Iris pigment epithelial cell (primary cell): ENCODE data around the gene BBOX1.
A peak's percentile ranks its signal among the peaks of the same experiment; 100 is the strongest.

Experiments used
- DNase-seq: peaks from one replicate; pipeline ENCODE4 v3.0.0-alpha.2; 2011; ENCODE audit warnings: low read depth

Gene BBOX1, protein sequence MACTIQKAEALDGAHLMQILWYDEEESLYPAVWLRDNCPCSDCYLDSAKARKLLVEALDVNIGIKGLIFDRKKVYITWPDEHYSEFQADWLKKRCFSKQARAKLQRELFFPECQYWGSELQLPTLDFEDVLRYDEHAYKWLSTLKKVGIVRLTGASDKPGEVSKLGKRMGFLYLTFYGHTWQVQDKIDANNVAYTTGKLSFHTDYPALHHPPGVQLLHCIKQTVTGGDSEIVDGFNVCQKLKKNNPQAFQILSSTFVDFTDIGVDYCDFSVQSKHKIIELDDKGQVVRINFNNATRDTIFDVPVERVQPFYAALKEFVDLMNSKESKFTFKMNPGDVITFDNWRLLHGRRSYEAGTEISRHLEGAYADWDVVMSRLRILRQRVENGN

DNA sequence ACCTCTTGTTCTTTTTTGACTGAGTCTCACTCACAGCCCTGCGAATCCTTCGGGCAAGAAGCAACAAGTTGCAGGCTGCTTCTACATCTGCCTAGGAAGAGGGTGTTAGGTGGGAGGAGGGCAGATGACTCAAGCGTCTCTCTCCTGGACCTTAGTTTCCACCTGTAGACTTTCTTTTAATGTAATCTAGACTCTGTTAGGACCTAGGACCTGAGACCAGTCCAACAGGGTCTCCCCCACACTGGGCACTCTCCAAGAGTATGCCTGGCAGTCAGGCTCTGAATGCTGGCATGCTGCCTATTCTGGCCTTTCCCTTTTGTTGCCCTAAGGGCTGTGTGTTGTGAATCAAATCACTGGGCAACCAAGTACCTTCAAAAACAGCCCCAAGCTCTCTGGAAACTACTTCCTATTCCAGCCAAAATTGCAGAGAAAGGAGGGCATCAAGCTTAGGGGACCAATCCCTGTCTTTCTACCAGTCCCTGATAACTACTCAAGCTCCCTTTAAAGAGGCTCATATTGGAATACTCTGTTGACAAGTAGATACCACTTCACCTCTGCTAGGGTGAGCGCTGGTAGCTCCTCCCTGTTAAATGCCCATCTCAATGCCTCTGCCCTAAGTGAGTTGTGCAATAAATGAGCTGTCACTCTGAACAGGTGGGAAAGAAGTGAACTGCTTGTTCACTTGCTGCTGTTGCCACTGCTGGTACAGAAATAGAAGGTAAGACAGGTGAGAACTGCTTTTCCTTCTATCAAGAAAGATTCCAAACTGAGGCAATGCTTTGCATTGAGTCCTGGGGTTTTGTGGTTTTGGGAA is at the start of gene BBOX1:
TSS of gene BBOX1 (plus strand) at position 514 of the 814 bp plus-strand sequence. CDS start 14,616 bp downstream, outside the sequence.
- DNase-seq: no peak

- DNase-seq: peak; percentile 97
These were observed 48.5 kb upstream of the BBOX1 start for GRCh38 chr11:26992031-26992541.

DNA sequence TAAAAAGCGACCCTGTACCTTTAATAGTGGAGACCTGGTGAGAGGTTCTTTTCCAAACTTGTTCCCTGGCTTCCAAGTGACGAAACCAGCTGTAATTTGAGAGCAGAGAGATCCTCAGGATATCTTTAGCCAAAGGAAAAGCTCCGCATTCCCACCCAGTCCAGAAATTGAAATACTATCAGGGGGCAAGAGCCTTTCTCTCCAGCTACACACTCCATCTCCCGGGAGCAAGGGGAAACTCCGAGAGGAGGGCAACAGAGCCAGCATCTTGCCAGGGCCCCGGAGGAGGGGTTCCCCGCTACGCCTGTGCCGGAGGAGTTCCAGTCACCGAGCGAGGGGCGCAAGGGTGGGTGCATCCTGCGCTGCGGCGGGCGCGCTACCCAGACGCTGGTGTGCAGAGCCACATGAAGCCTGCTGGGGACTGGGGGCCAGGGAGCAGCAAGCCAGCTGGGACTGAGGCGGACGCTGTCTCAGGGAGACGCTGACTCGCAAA is 46.6 kb upstream of the BBOX1 start, which contains the start of gene FIBIN:
TSS of gene FIBIN (plus strand) at position 148 of the 493 bp plus-strand sequence. CDS start 415 bp downstream, outside the sequence.
- peak; percentile 90 for DNase-seq

- DNase-seq: peak; percentile 65
These were observed 46.0 kb upstream of the BBOX1 start for GRCh38 chr11:26994631-26995095.

- DNase-seq: peak; percentile 31
These were observed 44.7 kb upstream of the BBOX1 start for GRCh38 chr11:26995701-26996460.

GRCh38 chr11:26997378-26997777 is 43.2 kb upstream of the BBOX1 start:
- DNase-seq: peak; percentile 50

DNA sequence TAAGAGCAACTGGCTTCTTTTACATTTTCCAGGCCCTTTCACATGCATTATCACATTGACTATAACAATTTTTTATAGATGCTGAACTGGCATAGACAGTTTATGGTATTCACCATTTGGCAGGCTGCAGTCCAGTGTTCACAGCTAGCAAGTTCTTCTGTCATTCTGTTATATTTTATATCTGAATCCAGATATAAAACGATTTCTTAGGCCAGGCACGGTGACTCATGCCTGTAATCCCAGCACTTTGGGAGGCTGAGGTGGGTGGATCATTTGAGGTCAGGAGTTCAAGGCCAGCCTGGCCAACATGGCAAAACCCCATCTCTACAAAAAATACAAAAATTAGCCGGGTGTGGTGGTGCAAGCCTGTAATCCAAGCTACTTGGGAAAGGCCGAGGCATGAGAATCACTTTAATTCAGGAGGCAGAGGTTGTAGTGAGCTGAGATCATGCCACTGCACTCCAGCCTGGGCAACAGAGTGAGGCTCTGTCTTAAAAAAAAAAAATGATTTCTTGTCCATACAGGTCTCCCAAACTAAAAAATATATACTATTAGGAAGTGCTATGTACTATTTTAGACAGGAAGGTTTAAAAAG is 39.4 kb upstream of the BBOX1 start:
- DNase-seq: peak; percentile 60

DNA sequence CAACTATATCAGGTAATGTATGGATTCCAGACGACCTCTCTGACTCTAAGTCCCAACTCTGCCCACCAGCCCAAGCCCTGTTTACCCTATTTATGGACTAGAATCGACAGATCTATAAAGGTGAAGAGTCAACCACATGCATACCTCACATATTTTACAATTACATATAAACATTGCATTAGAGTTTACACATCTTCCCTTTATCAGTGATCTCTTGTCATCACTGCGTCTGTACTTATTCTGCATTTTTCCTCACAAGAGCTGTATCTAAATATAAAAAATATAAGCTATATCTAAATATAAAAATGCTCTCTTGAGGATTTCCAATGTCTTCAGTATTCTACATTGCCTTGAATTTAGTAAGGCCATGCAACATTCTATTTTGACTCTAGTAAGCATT is 38.2 kb upstream of the BBOX1 start:
- DNase-seq: peak; percentile 29

GRCh38 chr11:27002838-27003237 is 37.8 kb upstream of the BBOX1 start:
- DNase-seq: no peak

- no peak for DNase-seq
These were observed 36.5 kb upstream of the BBOX1 start for GRCh38 chr11:27004103-27004502.

DNA sequence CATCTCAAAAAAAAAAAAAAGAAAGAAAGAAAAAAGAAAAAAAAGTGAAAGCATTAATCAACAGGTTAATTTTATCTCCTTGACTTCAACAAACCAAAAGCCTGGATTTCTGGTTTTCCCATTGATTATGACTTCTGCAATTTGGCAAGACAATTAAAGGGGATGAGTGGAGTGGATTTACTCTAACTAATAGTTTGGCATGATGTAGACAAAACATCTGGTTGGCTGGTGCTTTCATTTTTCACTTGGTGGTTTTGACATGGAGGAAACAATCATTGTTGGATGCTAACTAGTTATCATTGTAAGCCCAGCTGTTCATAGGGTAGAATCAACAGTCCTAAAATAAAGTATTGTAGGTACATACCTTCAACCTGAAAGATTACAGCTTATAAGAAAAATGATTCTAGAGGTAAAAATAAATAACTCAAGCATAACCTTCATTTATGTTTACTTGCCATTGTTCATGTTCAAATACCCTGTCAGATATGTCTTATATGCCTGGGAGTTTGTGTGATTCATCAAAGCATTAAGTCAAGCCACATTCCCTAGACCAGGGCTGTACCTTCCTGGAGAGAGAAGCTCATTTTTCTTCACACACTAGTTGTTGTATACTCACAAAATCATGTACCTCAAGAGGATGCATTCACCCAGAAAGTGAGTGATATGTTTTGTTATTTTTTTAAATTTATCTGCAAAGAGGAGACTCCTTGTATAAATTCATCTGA is 31.6 kb upstream of the BBOX1 start:
- DNase-seq: peak; percentile 55

DNA sequence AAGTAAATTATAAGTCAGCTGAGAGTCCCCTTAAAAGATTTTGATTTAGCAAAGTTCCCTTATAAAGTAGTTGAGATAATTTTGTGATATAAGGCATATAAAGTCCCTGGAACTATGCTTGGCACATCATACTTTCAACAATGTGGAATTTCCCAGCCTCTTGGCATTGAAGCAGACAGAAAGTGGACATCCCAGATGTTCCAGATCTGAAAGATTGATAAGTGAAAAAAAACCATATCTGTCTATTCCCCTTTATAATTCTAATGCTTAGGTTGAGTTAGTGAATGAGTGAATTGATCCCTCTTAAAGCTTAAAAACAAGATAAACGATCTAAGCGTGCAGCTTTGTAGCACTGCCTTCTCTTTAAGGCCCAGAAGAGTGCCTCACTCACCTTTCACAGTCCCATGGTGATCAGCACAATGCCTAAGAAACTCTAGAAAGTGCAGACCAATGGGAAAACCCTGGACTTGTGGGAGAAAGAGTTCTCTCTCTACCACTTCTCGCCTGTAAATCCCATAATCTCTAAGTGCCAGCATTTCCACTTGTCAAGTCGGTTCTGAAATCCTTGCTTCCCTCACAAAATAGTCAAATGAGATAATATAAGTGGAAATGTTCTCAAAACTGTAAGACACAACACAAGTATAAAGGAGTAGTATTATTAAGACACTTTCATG is 28.9 kb upstream of the BBOX1 start:
- peak; percentile 19 for DNase-seq

DNA sequence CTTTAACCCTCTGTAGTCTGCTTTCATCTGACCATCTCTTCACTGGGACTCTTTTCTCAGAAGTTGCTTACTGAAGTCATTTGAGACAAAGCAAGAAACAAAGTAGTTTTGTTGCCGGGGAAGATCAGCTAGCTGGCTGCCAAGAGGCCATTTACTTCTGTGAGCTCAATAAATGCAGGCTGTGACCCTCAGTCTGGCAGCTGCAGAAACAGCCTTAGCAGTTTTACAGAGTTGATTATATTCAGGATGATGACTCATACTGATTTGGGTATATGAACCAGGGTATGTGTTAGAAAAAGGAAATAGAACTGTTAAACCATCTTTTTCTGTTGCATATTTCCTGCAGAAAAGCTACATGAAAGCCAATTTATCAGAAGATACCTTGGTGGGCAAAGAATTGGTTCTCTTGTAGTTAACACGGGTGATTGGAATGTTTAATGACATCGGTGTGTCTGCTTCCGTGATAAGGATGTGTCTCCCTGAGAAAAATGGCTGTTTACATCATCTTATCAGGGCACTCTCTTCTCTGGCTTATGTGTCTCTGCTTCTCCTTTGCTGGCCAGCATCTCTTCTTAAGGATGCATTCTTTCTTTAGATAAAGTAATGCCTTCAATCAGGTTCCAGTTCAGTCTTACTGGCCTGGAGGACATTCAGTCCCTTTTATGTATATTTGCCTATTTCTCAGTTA is 28.2 kb upstream of the BBOX1 start:
- DNase-seq: peak; percentile 84

- peak; percentile 75 for DNase-seq
These were observed 26.7 kb upstream of the BBOX1 start for GRCh38 chr11:27013781-27014361.

- DNase-seq: peak; percentile 28
These were observed 21.6 kb upstream of the BBOX1 start for GRCh38 chr11:27018902-27019529.

GRCh38 chr11:27020751-27021150 is 19.9 kb upstream of the BBOX1 start:
- peak; percentile 47 for DNase-seq

- DNase-seq: no peak
These were observed 17.9 kb upstream of the BBOX1 start for GRCh38 chr11:27022659-27023251.

DNA sequence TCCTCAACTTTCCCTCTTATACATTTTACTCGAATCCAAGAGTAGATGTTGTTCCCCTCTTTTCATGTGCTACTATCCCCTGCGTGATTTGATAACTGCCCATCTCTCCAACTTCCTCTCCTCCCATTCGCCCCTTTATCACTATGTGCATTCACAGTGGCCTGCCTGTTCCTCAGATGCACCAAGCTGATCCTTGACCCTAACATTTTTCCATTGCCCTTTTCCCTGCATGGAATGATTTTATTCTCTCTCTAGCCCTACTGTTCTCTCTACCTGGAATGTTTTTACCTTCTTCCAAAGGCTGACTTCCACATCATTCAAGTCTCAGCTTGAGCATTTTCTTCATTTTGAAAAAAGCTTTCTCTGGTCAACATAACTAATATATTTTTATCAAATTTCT is 15.8 kb upstream of the BBOX1 start:
- DNase-seq: no peak
